Fibroblast of lung (primary cell): ENCODE data around the gene SLC29A1.

Experiments
- EZH2 ChIP-seq: IDR thresholded peaks from 2 replicates; pipeline ENCODE4 v1.5.1; 2012; ENCODE audit warnings: low read length, control low read depth, mild to moderate bottlenecking; ENCODE audit errors: missing control alignments
- TF ChIP-seq, protein P1 (sequence below), 2 donors: IDR thresholded peaks in 1 of 2; conservative IDR thresholded peaks in 1 of 2; 1 replicate in 1 of 2; 2 replicates in 1 of 2; pipeline ENCODE4 v1.5.1; 2011 to 2012; ENCODE audit warnings: low read length in 2 of 2, control low read depth in 1 of 2, inconsistent platforms in 1 of 2, low read depth in 1 of 2, mild to moderate bottlenecking in 1 of 2

DNA sequence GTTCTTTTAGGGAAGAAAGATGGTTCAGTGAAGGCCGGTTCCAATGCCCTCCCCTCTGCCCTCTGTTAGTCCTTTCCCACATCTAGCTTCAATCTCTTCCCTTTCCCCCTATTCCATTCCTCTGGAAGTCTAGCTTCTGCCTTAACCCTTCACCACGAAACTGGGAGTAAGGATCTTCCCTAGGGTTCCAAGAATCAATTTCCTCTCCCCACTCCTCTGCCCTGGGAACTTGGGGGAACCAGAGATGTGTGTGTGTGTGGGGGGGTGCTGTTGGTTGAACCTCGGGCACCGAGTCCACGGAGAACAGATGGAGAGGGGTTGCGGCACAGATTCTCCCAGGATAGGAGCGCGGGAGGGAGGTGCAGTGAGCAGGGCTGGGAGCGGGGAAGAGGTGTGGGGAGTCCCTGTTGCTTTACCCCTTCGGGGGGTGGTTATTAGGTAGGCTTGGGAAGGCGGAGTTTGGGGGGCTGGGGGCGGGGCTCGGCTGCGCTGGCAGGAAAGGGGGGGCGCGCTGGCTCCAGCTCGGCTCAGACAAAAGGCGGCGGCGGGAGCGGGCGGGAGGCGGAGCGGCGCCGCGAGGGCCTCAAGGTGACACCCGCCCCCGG lies 46.6 kb downstream of the SLC29A1 start, which contains the start of gene TMEM151B:
- TF ChIP-seq, protein P1, sequence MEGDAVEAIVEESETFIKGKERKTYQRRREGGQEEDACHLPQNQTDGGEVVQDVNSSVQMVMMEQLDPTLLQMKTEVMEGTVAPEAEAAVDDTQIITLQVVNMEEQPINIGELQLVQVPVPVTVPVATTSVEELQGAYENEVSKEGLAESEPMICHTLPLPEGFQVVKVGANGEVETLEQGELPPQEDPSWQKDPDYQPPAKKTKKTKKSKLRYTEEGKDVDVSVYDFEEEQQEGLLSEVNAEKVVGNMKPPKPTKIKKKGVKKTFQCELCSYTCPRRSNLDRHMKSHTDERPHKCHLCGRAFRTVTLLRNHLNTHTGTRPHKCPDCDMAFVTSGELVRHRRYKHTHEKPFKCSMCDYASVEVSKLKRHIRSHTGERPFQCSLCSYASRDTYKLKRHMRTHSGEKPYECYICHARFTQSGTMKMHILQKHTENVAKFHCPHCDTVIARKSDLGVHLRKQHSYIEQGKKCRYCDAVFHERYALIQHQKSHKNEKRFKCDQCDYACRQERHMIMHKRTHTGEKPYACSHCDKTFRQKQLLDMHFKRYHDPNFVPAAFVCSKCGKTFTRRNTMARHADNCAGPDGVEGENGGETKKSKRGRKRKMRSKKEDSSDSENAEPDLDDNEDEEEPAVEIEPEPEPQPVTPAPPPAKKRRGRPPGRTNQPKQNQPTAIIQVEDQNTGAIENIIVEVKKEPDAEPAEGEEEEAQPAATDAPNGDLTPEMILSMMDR (conservative IDR thresholded peaks at IDR 0.05 in 1 of 2, IDR thresholded peaks at IDR 0.05 in 1 of 2; ENCODE audit: low read depth in 1 of 2, low read length in 2 of 2), result no peak
- peak; percentile 99 for TF ChIP-seq EZH2
